Endothelial cell of umbilical vein (primary cell): ENCODE measurements around the gene ZNF772. TPM values are rescaled to one million over a fixed set of nuclear protein-coding genes. Genes with fewer than 3 reads are reported as not detected.
"Not testable (repeated sequence)": the region's sequence is repeated elsewhere in the genome, so short reads cannot be mapped to it uniquely, and the experiment has no call there.

ENCODE experiments used
- Bru-seq: library from RNA; stranded (reverse); fragments of 400-500 nt; gene quantifications from one replicate; lab custom pipeline; 2021; lab: Mats Ljungman, UMichigan
- BruChase-seq, 2 experiments: library from RNA; stranded (reverse); fragments of 400-500 nt; gene quantifications; one replicate each; lab custom pipeline; 2021; lab: Mats Ljungman, UMichigan
- BruUV-seq: library from RNA; stranded (reverse); fragments of 400-500 nt; replicated peaks from 2 replicates; lab custom pipeline; 2021; lab: Mats Ljungman, UMichigan
- CTCF ChIA-PET: fragments of 300-600, 350-600 bp; sonication (Branson Sonifier 250); formaldehyde crosslinking; loops from one replicate; lab custom pipeline; 2021; ENCODE audit warnings: antibody characterized with exemption, inconsistent platforms; lab: Charles Lee
- POLR2A ChIA-PET: fragments of 300-600, 350-600 bp; sonication (Branson Sonifier 250); formaldehyde crosslinking; loops from one replicate; lab custom pipeline; 2021; ENCODE audit warnings: antibody characterized with exemption, inconsistent platforms; lab: Charles Lee
- DNase-seq: peaks from one replicate; pipeline ENCODE4 v3.0.0-alpha.2; 2011; ENCODE audit warnings: low read depth, low spot score
- FAIRE-seq: peaks from 2 replicates; lab custom pipeline; 2011; peaks lifted over from hg19 to GRCh38; lab: Jason Lieb, UNC
- H2AFZ ChIP-seq: 2 replicates; pipeline ENCODE4 v1.6.0; 2012; ENCODE audit warnings: low read depth, low read length, control low read depth, inconsistent platforms
- H3K27ac ChIP-seq: 2 replicates; pipeline ENCODE4 v1.5.1; 2011; ENCODE audit warnings: low read depth, mild to moderate bottlenecking, control low read depth, low read length, moderate library complexity; ENCODE audit not compliant: insufficient read depth
- H3K27me3 ChIP-seq, 2 experiments: 2 replicates each; pipeline versions ENCODE4 v1.6.0 to v1.6.1; 2011; ENCODE audit warnings: low read length in 2 of 2, mixed read lengths in 1 of 2; ENCODE audit not compliant: control insufficient read depth in 2 of 2, insufficient read depth in 2 of 2
- H3K36me3 ChIP-seq, 2 experiments: 2 replicates in 1 of 2; 3 replicates in 1 of 2; pipeline ENCODE4 v1.5.1; 2011; ENCODE audit warnings: low read length in 2 of 2, mild to moderate bottlenecking in 1 of 2, moderate library complexity in 1 of 2; ENCODE audit not compliant: control insufficient read depth in 2 of 2, insufficient read depth in 2 of 2; ENCODE audit errors: extremely low read depth in 1 of 2
- H3K4me1 ChIP-seq: 3 replicates; pipeline ENCODE4 v1.5.1; 2011; ENCODE audit warnings: mild to moderate bottlenecking, low read length; ENCODE audit not compliant: control insufficient read depth, insufficient read depth; ENCODE audit errors: extremely low read depth
- H3K4me2 ChIP-seq: 2 replicates; pipeline ENCODE4 v1.6.1; 2011; ENCODE audit warnings: low read length, control low read depth, mixed read lengths; ENCODE audit not compliant: insufficient read depth
- H3K4me3 ChIP-seq, 3 experiments: fragments of 200-600 bp in 1 of 3; sonication (generic), shearing (Covaris generic) in 1 of 3; replicated peaks in 1 of 3; 2 replicates each; pipeline ENCODE4 v1.5.1; 2011 to 2016; ENCODE audit warnings: control low read depth in 3 of 3, low read length in 3 of 3, mild to moderate bottlenecking in 2 of 3, inconsistent platforms in 1 of 3, low read depth in 1 of 3, moderate library complexity in 1 of 3; ENCODE audit not compliant: insufficient read depth in 1 of 3
- H3K79me2 ChIP-seq: 2 replicates; pipeline ENCODE4 v1.6.0; 2012; ENCODE audit warnings: low read length, inconsistent platforms; ENCODE audit not compliant: control insufficient read depth, insufficient read depth
- H3K9ac ChIP-seq: replicated peaks from 2 replicates; pipeline ENCODE3; 2011; ENCODE audit warnings: low read length, control low read depth; ENCODE audit not compliant: insufficient read depth; ENCODE audit errors: extremely low read depth
- H3K9me1 ChIP-seq: replicated peaks from 3 replicates; pipeline ENCODE4 v1.6.0; 2011; ENCODE audit warnings: mild to moderate bottlenecking, low read length; ENCODE audit not compliant: control insufficient read depth, insufficient read depth; ENCODE audit errors: extremely low read depth
- H3K9me3 ChIP-seq: replicated peaks from 2 replicates; pipeline ENCODE4 v1.5.1; 2012; ENCODE audit warnings: low read length, inconsistent platforms; ENCODE audit not compliant: control insufficient read depth, insufficient read depth
- H4K20me1 ChIP-seq: replicated peaks from 2 replicates; pipeline ENCODE3; 2011; ENCODE audit warnings: mild to moderate bottlenecking, low read length; ENCODE audit not compliant: control insufficient read depth, insufficient read depth; ENCODE audit errors: extremely low read depth
- CTCF ChIP-seq, 2 donors: IDR thresholded peaks; 1 replicate in 1 of 2; 2 replicates in 1 of 2; pipeline ENCODE4 v1.5.1; 2011; ENCODE audit warnings: low read length in 2 of 2, mild to moderate bottlenecking in 2 of 2, moderate library complexity in 2 of 2, control low read depth in 1 of 2, inconsistent platforms in 1 of 2, low read depth in 1 of 2; ENCODE audit not compliant: insufficient read depth in 1 of 2; ENCODE audit errors: extremely low read depth in 1 of 2
- EZH2 ChIP-seq: IDR thresholded peaks from 2 replicates; pipeline ENCODE4 v1.6.1; 2012; ENCODE audit warnings: borderline replicate concordance, low read depth, mild to moderate bottlenecking, moderate library complexity, low read length, inconsistent platforms; ENCODE audit not compliant: severe bottlenecking
- GATA2 ChIP-seq: IDR thresholded peaks from 2 replicates; pipeline ENCODE4 v1.7.0; 2011; ENCODE audit warnings: low read depth, mild to moderate bottlenecking, moderate library complexity, mixed read lengths, low read length; ENCODE audit not compliant: insufficient read length, insufficient read depth
- JUN ChIP-seq: IDR thresholded peaks from 2 replicates; pipeline ENCODE4 v1.6.1; 2011; ENCODE audit warnings: borderline replicate concordance, low read depth; ENCODE audit not compliant: insufficient read length, insufficient read depth
- MAX ChIP-seq: IDR thresholded peaks from 2 replicates; pipeline ENCODE4 v1.6.1; 2011; ENCODE audit not compliant: insufficient read depth, insufficient read length
- MYC ChIP-seq: IDR thresholded peaks from one replicate; pipeline ENCODE4 v1.6.1; 2011; ENCODE audit warnings: mild to moderate bottlenecking, low read depth, low read length
- POLR2AphosphoS5 ChIP-seq: IDR thresholded peaks from 2 replicates; pipeline ENCODE4 v1.6.1; 2012; ENCODE audit warnings: low read depth, mild to moderate bottlenecking, control low read depth, low read length, moderate library complexity; ENCODE audit not compliant: insufficient read depth
- dilution Hi-C: fragments of 300-500 bp; cut with MboI; formaldehyde crosslinking; loops from one replicate; pipeline ENCODE4 v1.15.0; 2019; ENCODE audit warnings: low sequenced_read_pairs; ENCODE audit not compliant: extremely low pct_ligation_motif_present
- intact Hi-C: fragments of 100-400 bp; cut with micrococcal nuclease; formaldehyde crosslinking; loops from one replicate; pipeline ENCODE4 v1.10.0; 2022
- long read RNA-seq: library from polyadenylated mRNA; stranded (forward); transcript quantifications from one replicate; pipeline ENCODE4 v2.0.0, GENCODE V29; 2021
- polyA minus RNA-seq, 3 experiments: library from RNA; depleted of rRNA, polyadenylated mRNA; stranded (reverse); fragments of >200 nt; gene quantifications; 1 replicate in 1 of 3; 2 replicates in 2 of 3; pipeline ENCODE4 v1.2.3, GENCODE V29; 2011
- polyA plus RNA-seq, 4 experiments: library from polyadenylated mRNA; depleted of rRNA in 3 of 4; stranded (reverse) in 3 of 4; unstranded in 1 of 4; fragments of >200 nt; gene quantifications; 2 replicates each; pipeline versions ENCODE4 v1.2.1 to v1.2.3, GENCODE V29; 2011 to 2012; ENCODE audit warnings: missing spikeins in 1 of 4
- total RNA-seq: library from RNA; stranded (reverse); gene quantifications from 2 replicates; pipeline ENCODE4 v1.2.3, GENCODE V29; 2021

ZNF772 gene
- total RNA-seq, result 6.4 and 7.0 TPM in 2 replicates
- polyA plus RNA-seq, result 1.5 and 3.1 TPM in 2 replicates
- 2.1 and 2.5 TPM in 2 replicates for polyA plus RNA-seq (2011; cell fraction: cytosol; rRNA removed)
- 3.5 TPM in 2 replicates for polyA plus RNA-seq (2011; cell fraction: nucleus; rRNA removed)
- 2.0 and 2.7 TPM in 2 replicates for polyA plus RNA-seq (2012)
- polyA minus RNA-seq, result 9.5 and 14.5 TPM in 2 replicates
- polyA minus RNA-seq (2011; cell fraction: cytosol; rRNA and poly(A)+ RNA removed), result 0.61 TPM
- polyA minus RNA-seq (2011; cell fraction: nucleus; rRNA and poly(A)+ RNA removed), result 9.6 and 12.5 TPM in 2 replicates
- Bru-seq, nascent RNA, result percentile 70 among the genes with signal in this experiment
- percentile 56 among the genes with signal in this experiment for BruChase-seq, experiment 1, labeled RNA remaining after a 6-hour chase
- percentile 79 among the genes with signal in this experiment for BruChase-seq, experiment 2, labeled RNA remaining after a 2-hour chase
- long read RNA-seq, partial matches to known transcripts, result 0 of 3 reads
- long read RNA-seq, other reads (novel, unspliced or antisense), result 3 of 3 reads

GRCh38 chr19:57477191-57478008, at the start of gene ZNF772:
Gene ZNF772, minus strand, starts transcription at chr19:57477566. Its CDS starts 257 bp downstream, at chr19:57477309.
- Histone ChIP-seq H3K79me2 (no peaks in the 10 kb centered on the region), H3K27ac (peak within 1 kb of the TSS; percentile 46), H3K9me3 (peaks cover 22% of the 10 kb centered on the region), H3K36me3 (peaks cover 6 to 21% of the 10 kb centered on the region in 2 experiments), H4K20me1 (no peaks in the 10 kb centered on the region), H3K9me1 (no peaks in the 10 kb centered on the region), H3K4me1 (no peaks in the 10 kb centered on the region), H3K27me3 (no peaks in the 10 kb centered on the region), H3K4me3 (peak within 1 kb of the TSS; percentile 58 to 86 (median 63)), H3K9ac (peak within 1 kb of the TSS; percentile 68), H3K4me2 (peak within 1 kb of the TSS; percentile 68), H2AFZ (peak within 1 kb of the TSS; percentile 99)
- intact Hi-C loops (loop anchor here (1.0 to 5.0 kb wide), 2 partner anchors 22 to 65 kb away; partner anchors contain the start of genes ZNF17 and ZNF773), dilution Hi-C loops (no loop called here)
- POLR2A ChIA-PET, result no interaction called here
- TSS peak; percentile 82 for BruUV-seq
- no peak for TF ChIP-seq MAX
- no peak for TF ChIP-seq EZH2
- no peak for TF ChIP-seq GATA2
- TF ChIP-seq MYC, result no peak
- TF ChIP-seq CTCF (IDR thresholded peaks at IDR 0.05; ENCODE audit: extremely low read depth in 1 of 2, insufficient read depth in 1 of 2, low read depth in 1 of 2, low read length in 2 of 2), result peak; percentile 57 to 71
- TF ChIP-seq POLR2AphosphoS5, result no peak
- no peak for TF ChIP-seq JUN
- FAIRE-seq (peak; percentile 100), DNase-seq (peak; percentile 95)
- CTCF ChIA-PET, result interaction anchor here (1.0 to 1.5 kb wide), 4 partner anchors 10 to 27 kb away, joined by 3 to 4 read pairs (median 4); partner anchors contain the start of genes ZNF419 and ZNF773

- dilution Hi-C loops, H3K79me2 ChIP-seq, intact Hi-C loops, H3K36me3 ChIP-seq, H3K9me3 ChIP-seq, H3K27ac ChIP-seq, H4K20me1 ChIP-seq, H3K4me1 ChIP-seq, DNase-seq, FAIRE-seq, H3K9me1 ChIP-seq, CTCF ChIA-PET, H3K4me3 ChIP-seq, POLR2A ChIA-PET, H3K27me3 ChIP-seq, BruUV-seq, H3K9ac ChIP-seq, H2AFZ ChIP-seq, H3K4me2 ChIP-seq: not testable (repeated sequence)
Measured at GRCh38 chr19:57518021-57518420, 40.7 kb upstream of the ZNF772 start.
